Panc1 (cell line): Measurements from ENCODE around the gene SLCO3A1. TPM values are rescaled to one million over a fixed set of nuclear protein-coding genes. Genes with fewer than 3 reads are reported as not detected.

Experiments used
- ATAC-seq: fragments of 200-7000 bp; cut with Tn5 transposase; 2 replicates; pipeline ENCODE4 v1.9.1; 2020; ENCODE audit warnings: mild to moderate bottlenecking, moderate library complexity
- BruUV-seq: library from RNA; stranded (reverse); fragments of 400-500 nt; replicated peaks from 2 replicates; lab custom pipeline; 2021; lab: Mats Ljungman, UMichigan
- CTCF ChIA-PET: fragments of 300-600 bp; sonication (Branson Sonifier 250); formaldehyde crosslinking; loops from one replicate; lab custom pipeline; 2022; ENCODE audit warnings: antibody characterized with exemption; lab: Charles Lee
- POLR2A ChIA-PET: fragments of 300-600 bp; sonication (Branson Sonifier 250); formaldehyde crosslinking; loops from one replicate; lab custom pipeline; 2022; ENCODE audit warnings: antibody characterized with exemption; lab: Charles Lee
- DNase-seq: peaks from one replicate; pipeline ENCODE4 v3.0.0-alpha.2; 2010; ENCODE audit warnings: low read depth, low spot score
- H3K27ac ChIP-seq: 2 replicates; pipeline ENCODE4 v1.5.1; 2011; ENCODE audit warnings: mild to moderate bottlenecking, low read length, inconsistent platforms
- H3K27me3 ChIP-seq: fragments of 200-500 bp; sonication (Bioruptor generic); 2 replicates; pipeline ENCODE4 v1.6.0; 2014; ENCODE audit warnings: low read length, inconsistent platforms; ENCODE audit not compliant: control insufficient read depth, insufficient read depth
- H3K36me3 ChIP-seq: fragments of 200-500 bp; sonication (Bioruptor generic); 2 replicates; pipeline ENCODE4 v1.5.1; 2014; ENCODE audit warnings: inconsistent platforms, mild to moderate bottlenecking, low read length, moderate library complexity; ENCODE audit not compliant: control insufficient read depth, insufficient read depth
- H3K4me1 ChIP-seq: 2 replicates; pipeline ENCODE4 v1.5.1; 2011; ENCODE audit warnings: inconsistent platforms, mild to moderate bottlenecking, low read length, moderate library complexity; ENCODE audit not compliant: control insufficient read depth, insufficient read depth
- H3K4me3 ChIP-seq, 2 experiments: 2 replicates each; pipeline ENCODE4 v1.5.1; 2011 to 2012; ENCODE audit warnings: low read depth in 2 of 2, low read length in 2 of 2, mild to moderate bottlenecking in 2 of 2, inconsistent platforms in 1 of 2, moderate library complexity in 1 of 2
- H3K9me3 ChIP-seq: fragments of 200-500 bp; sonication (Bioruptor generic); 2 replicates; pipeline ENCODE4 v1.5.1; 2014; ENCODE audit warnings: low read depth, mild to moderate bottlenecking, inconsistent platforms, low read length, moderate library complexity; ENCODE audit not compliant: control insufficient read depth, insufficient read depth
- POLR2AphosphoS5 ChIP-seq: IDR thresholded peaks from 2 replicates; pipeline ENCODE4 v1.6.1; 2012; ENCODE audit warnings: mild to moderate bottlenecking, low read depth, low read length, moderate library complexity
- REST ChIP-seq, 2 experiments: IDR thresholded peaks; 2 replicates each; pipeline ENCODE4 v1.6.1; 2011 to 2012; ENCODE audit warnings: low read depth in 2 of 2, control low read depth in 1 of 2, low read length in 1 of 2, mild to moderate bottlenecking in 1 of 2, moderate library complexity in 1 of 2; ENCODE audit not compliant: insufficient read depth in 1 of 2
- SIN3A ChIP-seq: IDR thresholded peaks from 2 replicates; pipeline ENCODE4 v1.6.1; 2012; ENCODE audit warnings: low read depth, mild to moderate bottlenecking, low read length, moderate library complexity, borderline replicate concordance; ENCODE audit not compliant: insufficient read depth
- TCF7L2 ChIP-seq: IDR thresholded peaks from 2 replicates; pipeline ENCODE4 v1.6.1; 2011; ENCODE audit warnings: mild to moderate bottlenecking, low read depth, low read length, inconsistent platforms
- in situ Hi-C: cut with HindIII; loops from 2 replicates; pipeline ENCODE4 v1.10.0; 2016; ENCODE audit warnings: low sequenced_read_pairs, low pct_unique_long_range_greater_than_20kb
- intact Hi-C: fragments of 100-400 bp; cut with micrococcal nuclease; formaldehyde crosslinking; loops from one replicate; pipeline ENCODE4 v1.10.0; 2022; ENCODE audit not compliant: unreplicated experiment
- total RNA-seq: library from RNA; stranded (reverse); gene quantifications from one replicate; pipeline ENCODE4 v1.2.1, GENCODE V29; 2021; ENCODE audit not compliant: unreplicated experiment
- TF ChIP-seq, protein P1 (sequence below): fragments of 450-650 bp; IDR thresholded peaks from 2 replicates; pipeline ENCODE4 v1.5.1; 2017; ENCODE audit warnings: mild to moderate bottlenecking

Gene SLCO3A1
- total RNA-seq, 1 experiment from 2014 or later: 20.6 TPM

DNA sequence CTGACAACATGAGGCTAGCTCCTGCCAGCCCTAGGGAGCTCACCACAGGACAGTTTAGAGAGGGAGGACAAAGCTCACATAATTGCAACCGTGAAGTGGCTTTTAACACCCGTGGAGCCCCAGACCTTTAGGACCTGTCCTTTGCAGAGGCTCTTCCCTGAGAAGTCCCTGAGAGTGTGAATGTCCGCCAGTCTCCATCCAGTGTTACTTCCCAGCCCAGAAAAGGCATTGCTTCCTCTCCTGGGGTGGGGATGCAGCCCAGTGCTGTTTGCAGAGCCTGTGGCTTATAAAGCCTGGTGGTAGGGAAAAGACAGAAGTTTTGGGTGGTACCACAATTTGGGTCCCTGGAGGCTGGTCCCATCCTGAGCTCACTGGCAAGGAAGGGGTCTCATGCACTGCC lies 182.0 kb downstream of the SLCO3A1 start:
- TF ChIP-seq REST (IDR thresholded peaks at IDR 0.05; ENCODE audit: insufficient read depth in 1 of 2, low read depth in 2 of 2, low read length in 1 of 2) (no peak), POLR2AphosphoS5 (no peak), TCF7L2 (no peak), SIN3A (no peak)
- TF ChIP-seq, protein P1, sequence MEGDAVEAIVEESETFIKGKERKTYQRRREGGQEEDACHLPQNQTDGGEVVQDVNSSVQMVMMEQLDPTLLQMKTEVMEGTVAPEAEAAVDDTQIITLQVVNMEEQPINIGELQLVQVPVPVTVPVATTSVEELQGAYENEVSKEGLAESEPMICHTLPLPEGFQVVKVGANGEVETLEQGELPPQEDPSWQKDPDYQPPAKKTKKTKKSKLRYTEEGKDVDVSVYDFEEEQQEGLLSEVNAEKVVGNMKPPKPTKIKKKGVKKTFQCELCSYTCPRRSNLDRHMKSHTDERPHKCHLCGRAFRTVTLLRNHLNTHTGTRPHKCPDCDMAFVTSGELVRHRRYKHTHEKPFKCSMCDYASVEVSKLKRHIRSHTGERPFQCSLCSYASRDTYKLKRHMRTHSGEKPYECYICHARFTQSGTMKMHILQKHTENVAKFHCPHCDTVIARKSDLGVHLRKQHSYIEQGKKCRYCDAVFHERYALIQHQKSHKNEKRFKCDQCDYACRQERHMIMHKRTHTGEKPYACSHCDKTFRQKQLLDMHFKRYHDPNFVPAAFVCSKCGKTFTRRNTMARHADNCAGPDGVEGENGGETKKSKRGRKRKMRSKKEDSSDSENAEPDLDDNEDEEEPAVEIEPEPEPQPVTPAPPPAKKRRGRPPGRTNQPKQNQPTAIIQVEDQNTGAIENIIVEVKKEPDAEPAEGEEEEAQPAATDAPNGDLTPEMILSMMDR: no peak

GRCh38 chr15:92035961-92036360 lies 182.5 kb downstream of the SLCO3A1 start:
- no peaks in the 10 kb centered on the region for H3K27me3 ChIP-seq
- no peaks in the 10 kb centered on the region for H3K36me3 ChIP-seq
- H3K27ac ChIP-seq: no peak overlapping the region
- ATAC-seq: no peak
- H3K4me3 ChIP-seq: no peak overlapping the region
- CTCF ChIA-PET: no interaction called here
- TF ChIP-seq POLR2AphosphoS5 (no peak), SIN3A (no peak), REST (IDR thresholded peaks at IDR 0.05; ENCODE audit: insufficient read depth in 1 of 2, low read depth in 2 of 2, low read length in 1 of 2) (no peak), TCF7L2 (no peak)
- TF ChIP-seq, protein P1: no peak
- H3K9me3 ChIP-seq: no peaks in the 10 kb centered on the region
- no peak for DNase-seq
- in situ Hi-C loops: no loop called here
- intact Hi-C loops: no loop called here
- no peaks in the 10 kb centered on the region for H3K4me1 ChIP-seq
- POLR2A ChIA-PET: no interaction called here
- BruUV-seq: no TSS peak

More for the DNA sequence above, 182.0 kb downstream of the SLCO3A1 start:
- BruUV-seq: no TSS peak
- ATAC-seq (no peak), DNase-seq (no peak)
- Histone ChIP-seq H3K36me3 (no peaks in the 10 kb centered on the region), H3K27me3 (no peaks in the 10 kb centered on the region), H3K4me1 (no peaks in the 10 kb centered on the region), H3K27ac (no peak overlapping the region), H3K4me3 (no peak overlapping the region), H3K9me3 (no peaks in the 10 kb centered on the region)
- in situ Hi-C loops (no loop called here), intact Hi-C loops (no loop called here)
- ChIA-PET CTCF (no interaction called here), POLR2A (no interaction called here)
